ENCODE measurements around the gene PRDM2.

- TF ChIP-seq CTCF (IDR thresholded peaks at IDR 0.05; ENCODE audit: low read length) (no peak), EZH2 (optimal IDR thresholded peaks at IDR 0.05; ENCODE audit: low read depth, low read length) (no peak)
Observed at GRCh38 chr1:13732971-13733667, 33.1 kb downstream of the PRDM2 start.
